Effector memory CD4-positive, alpha-beta T cell (primary cell): ENCODE results near the gene RTF1.

Source experiments
- DNase-seq, 3 donors: peaks; one replicate each; pipeline ENCODE4 v3.0.0-alpha.2; 2020
- H3K27ac ChIP-seq: 2 replicates; pipeline ENCODE4 v1.7.0; 2013; ENCODE audit warnings: mild to moderate bottlenecking, low read length, moderate library complexity; ENCODE audit not compliant: insufficient read depth, poor library complexity, severe bottlenecking
- H3K27me3 ChIP-seq: replicated peaks from 2 replicates; pipeline ENCODE4 v1.7.0; 2013; ENCODE audit warnings: mild to moderate bottlenecking, low read length; ENCODE audit not compliant: insufficient read depth, control insufficient read depth, poor library complexity, severe bottlenecking
- H3K36me3 ChIP-seq: 2 replicates; pipeline ENCODE4 v1.7.0; 2013; ENCODE audit warnings: mild to moderate bottlenecking, low read length, moderate library complexity; ENCODE audit not compliant: control insufficient read depth, insufficient read depth
- H3K4me1 ChIP-seq: 2 replicates; pipeline ENCODE4 v1.7.0; 2013; ENCODE audit warnings: low read length, mild to moderate bottlenecking; ENCODE audit not compliant: control insufficient read depth, insufficient read depth, poor library complexity, severe bottlenecking
- H3K4me3 ChIP-seq: 2 replicates; pipeline ENCODE4 v1.7.0; 2013; ENCODE audit warnings: low read length, low read depth, mild to moderate bottlenecking; ENCODE audit not compliant: insufficient read depth, poor library complexity, severe bottlenecking
- H3K9me3 ChIP-seq: 2 replicates; pipeline ENCODE4 v1.7.0; 2013; ENCODE audit warnings: mild to moderate bottlenecking, low read length, moderate library complexity; ENCODE audit not compliant: control insufficient read depth

RTF1 gene

GRCh38 chr15:41494190-41494921 lies 77.5 kb downstream of the RTF1 start:
- no peaks in the 10 kb centered on the region for H3K9me3 ChIP-seq
- DNase-seq, result no peak
- peaks cover 33% of the 10 kb centered on the region for H3K4me1 ChIP-seq
- no peak overlapping the region for H3K27ac ChIP-seq
- H3K27me3 ChIP-seq, result peaks cover 27% of the 10 kb centered on the region
- no peaks in the 10 kb centered on the region for H3K36me3 ChIP-seq
- peak overlapping the region; percentile 57 for H3K4me3 ChIP-seq

GRCh38 chr15:41494922-41495735 lies 78.2 kb downstream of the RTF1 start:
- Histone ChIP-seq H3K9me3 (no peaks in the 10 kb centered on the region), H3K4me3 (peak overlapping the region; percentile 57), H3K36me3 (no peaks in the 10 kb centered on the region), H3K27me3 (peaks cover 27% of the 10 kb centered on the region), H3K27ac (no peak overlapping the region), H3K4me1 (peaks cover 33% of the 10 kb centered on the region)
- no peak for DNase-seq

- Histone ChIP-seq H3K9me3 (no peaks in the 10 kb centered on the region), H3K4me3 (peak overlapping the region; percentile 57), H3K27me3 (peaks cover 31% of the 10 kb centered on the region), H3K4me1 (peaks cover 34% of the 10 kb centered on the region), H3K27ac (no peak overlapping the region), H3K36me3 (no peaks in the 10 kb centered on the region)
- no peak for DNase-seq
These were observed 79.1 kb downstream of the RTF1 start for GRCh38 chr15:41495736-41496599.

- H3K27ac ChIP-seq, result no peak overlapping the region
- H3K9me3 ChIP-seq, result no peaks in the 10 kb centered on the region
- no peaks in the 10 kb centered on the region for H3K36me3 ChIP-seq
- H3K27me3 ChIP-seq, result peaks cover 31% of the 10 kb centered on the region
- no peak for DNase-seq
- H3K4me3 ChIP-seq, result no peak overlapping the region
- peaks cover 41% of the 10 kb centered on the region for H3K4me1 ChIP-seq
These were observed 81.8 kb downstream of the RTF1 start for GRCh38 chr15:41498657-41499056.

GRCh38 chr15:41499109-41499851 lies 82.4 kb downstream of the RTF1 start:
- Histone ChIP-seq H3K4me3 (no peak overlapping the region), H3K27ac (no peak overlapping the region), H3K9me3 (no peaks in the 10 kb centered on the region), H3K36me3 (no peaks in the 10 kb centered on the region), H3K27me3 (peaks cover 29% of the 10 kb centered on the region), H3K4me1 (peaks cover 38% of the 10 kb centered on the region)
- no peak for DNase-seq

- no peak for DNase-seq
- no peak overlapping the region for H3K27ac ChIP-seq
- H3K4me1 ChIP-seq, result peaks cover 19% of the 10 kb centered on the region
- H3K36me3 ChIP-seq, result no peaks in the 10 kb centered on the region
- peaks cover 9% of the 10 kb centered on the region for H3K27me3 ChIP-seq
- peak overlapping the region; percentile 47 for H3K4me3 ChIP-seq
- no peaks in the 10 kb centered on the region for H3K9me3 ChIP-seq
These were observed 84.5 kb downstream of the RTF1 start for GRCh38 chr15:41501191-41501917.

- Histone ChIP-seq H3K27me3 (peaks cover 6% of the 10 kb centered on the region), H3K4me1 (peaks cover 19% of the 10 kb centered on the region), H3K27ac (no peak overlapping the region), H3K4me3 (peak overlapping the region; percentile 47), H3K36me3 (no peaks in the 10 kb centered on the region), H3K9me3 (no peaks in the 10 kb centered on the region)
- no peak for DNase-seq
These were observed 85.3 kb downstream of the RTF1 start for GRCh38 chr15:41501931-41502794.

GRCh38 chr15:41502795-41503668 lies 86.1 kb downstream of the RTF1 start:
- no peak for DNase-seq
- Histone ChIP-seq H3K27me3 (peaks cover 6% of the 10 kb centered on the region), H3K9me3 (no peaks in the 10 kb centered on the region), H3K27ac (no peak overlapping the region), H3K36me3 (no peaks in the 10 kb centered on the region), H3K4me3 (peak overlapping the region; percentile 47), H3K4me1 (peaks cover 19% of the 10 kb centered on the region)
